Measurements from ENCODE around the gene HTR2C. TPM values are rescaled to one million over a fixed set of nuclear protein-coding genes. Genes with fewer than 3 reads are reported as not detected.

The HTR2C gene
- total RNA-seq, 1 donor from 2014 or later, result 1.4 TPM

- Histone ChIP-seq H2AFZ (replicated peaks) (peak overlapping the region; percentile 74), H3K4me3 (peak overlapping the region; percentile 65), H3K27me3 (peaks cover 93% of the 10 kb centered on the region), H3K4me2 (peak overlapping the region; percentile 95), H3K36me3 (no peaks in the 10 kb centered on the region), H4K20me1 (ENCODE audit: low read depth) (peaks cover 20% of the 10 kb centered on the region), H3K9ac (no peak overlapping the region), H3K27ac (no peak overlapping the region), H3K4me1 (peaks cover 17% of the 10 kb centered on the region), H3K9me3 (ENCODE audit: low read depth) (no peaks in the 10 kb centered on the region), H3K79me2 (ENCODE audit: low read depth) (no peaks in the 10 kb centered on the region), H3F3A (ENCODE audit: low read depth) (peaks cover 18% of the 10 kb centered on the region)
- H3K9me3 Mint-ChIP-seq, result no peaks in the 10 kb centered on the region
- H3K27ac Mint-ChIP-seq, result peak overlapping the region; percentile 51
- peaks cover 30% of the 10 kb centered on the region for H3K4me1 Mint-ChIP-seq
- peak overlapping the region; percentile 88 for H3K4me3 Mint-ChIP-seq
- TF ChIP-seq EZH2 (IDR thresholded peaks at IDR 0.05) (peak; percentile 49), EZH2phosphoT487 (IDR thresholded peaks at IDR 0.05) (no peak)
- TF ChIP-seq, protein P1, sequence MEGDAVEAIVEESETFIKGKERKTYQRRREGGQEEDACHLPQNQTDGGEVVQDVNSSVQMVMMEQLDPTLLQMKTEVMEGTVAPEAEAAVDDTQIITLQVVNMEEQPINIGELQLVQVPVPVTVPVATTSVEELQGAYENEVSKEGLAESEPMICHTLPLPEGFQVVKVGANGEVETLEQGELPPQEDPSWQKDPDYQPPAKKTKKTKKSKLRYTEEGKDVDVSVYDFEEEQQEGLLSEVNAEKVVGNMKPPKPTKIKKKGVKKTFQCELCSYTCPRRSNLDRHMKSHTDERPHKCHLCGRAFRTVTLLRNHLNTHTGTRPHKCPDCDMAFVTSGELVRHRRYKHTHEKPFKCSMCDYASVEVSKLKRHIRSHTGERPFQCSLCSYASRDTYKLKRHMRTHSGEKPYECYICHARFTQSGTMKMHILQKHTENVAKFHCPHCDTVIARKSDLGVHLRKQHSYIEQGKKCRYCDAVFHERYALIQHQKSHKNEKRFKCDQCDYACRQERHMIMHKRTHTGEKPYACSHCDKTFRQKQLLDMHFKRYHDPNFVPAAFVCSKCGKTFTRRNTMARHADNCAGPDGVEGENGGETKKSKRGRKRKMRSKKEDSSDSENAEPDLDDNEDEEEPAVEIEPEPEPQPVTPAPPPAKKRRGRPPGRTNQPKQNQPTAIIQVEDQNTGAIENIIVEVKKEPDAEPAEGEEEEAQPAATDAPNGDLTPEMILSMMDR (IDR thresholded peaks at IDR 0.05), result no peak
- DNase-seq (ENCODE audit: low spot score), result peak; percentile 55
- H3K27me3 Mint-ChIP-seq (ENCODE audit: insufficient read depth, low read depth), result peaks cover 52% of the 10 kb centered on the region
- H3K36me3 Mint-ChIP-seq, result no peaks in the 10 kb centered on the region
Observed at GRCh38 chrX:114584983-114585842, 1.3 kb downstream of the HTR2C start.

DNA sequence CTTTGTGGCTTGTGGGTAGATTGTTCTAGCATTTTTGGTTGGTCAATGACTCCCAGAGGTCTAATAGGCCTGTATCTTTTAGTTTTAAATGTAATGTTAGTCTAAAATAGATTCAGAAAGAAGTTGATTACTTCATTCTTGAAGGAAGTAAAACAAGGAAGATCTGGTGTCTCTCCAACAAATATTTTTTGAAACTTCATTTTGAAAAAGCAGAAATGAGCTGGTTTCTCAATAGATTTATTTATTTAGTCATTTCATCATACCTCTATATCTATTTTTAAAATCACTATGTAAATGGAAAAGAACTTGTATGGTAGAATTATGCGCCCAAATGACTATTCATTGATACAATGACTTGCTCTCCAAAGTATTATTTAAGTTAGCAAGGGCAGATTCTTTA lies 7.2 kb downstream of the HTR2C start:
- DNase-seq (ENCODE audit: low spot score), result no peak
- Mint-ChIP-seq H3K36me3 (no peaks in the 10 kb centered on the region), H3K27me3 (ENCODE audit: insufficient read depth, low read depth) (peaks cover 6% of the 10 kb centered on the region), H3K9me3 (no peaks in the 10 kb centered on the region), H3K27ac (no peak overlapping the region), H3K4me3 (no peak overlapping the region), H3K4me1 (no peaks in the 10 kb centered on the region)
- H4K20me1 ChIP-seq (ENCODE audit: low read depth), result no peaks in the 10 kb centered on the region
- H3K36me3 ChIP-seq, result no peaks in the 10 kb centered on the region
- no peak overlapping the region for H3K4me3 ChIP-seq
- peaks cover 34% of the 10 kb centered on the region for H3K27me3 ChIP-seq
- no peaks in the 10 kb centered on the region for H3K9me3 ChIP-seq (ENCODE audit: low read depth)
- no peaks in the 10 kb centered on the region for H3K79me2 ChIP-seq (ENCODE audit: low read depth)
- H3K9ac ChIP-seq, result no peak overlapping the region
- TF ChIP-seq EZH2 (IDR thresholded peaks at IDR 0.05) (no peak), EZH2phosphoT487 (IDR thresholded peaks at IDR 0.05) (no peak)
- TF ChIP-seq, protein P1 (IDR thresholded peaks at IDR 0.05), result no peak
- H2AFZ ChIP-seq (replicated peaks), result no peak overlapping the region
- no peaks in the 10 kb centered on the region for H3K4me1 ChIP-seq
- no peak overlapping the region for H3K4me2 ChIP-seq
- no peaks in the 10 kb centered on the region for H3F3A ChIP-seq (ENCODE audit: low read depth)
- no peak overlapping the region for H3K27ac ChIP-seq

GRCh38 chrX:114599305-114599704 lies 15.4 kb downstream of the HTR2C start:
- H3K4me1 Mint-ChIP-seq, result no peaks in the 10 kb centered on the region

More at GRCh38 chrX:114599305-114599704, 15.4 kb downstream of the HTR2C start:
- H2AFZ ChIP-seq (replicated peaks), result no peak overlapping the region
- TF ChIP-seq EZH2 (IDR thresholded peaks at IDR 0.05) (no peak), EZH2phosphoT487 (IDR thresholded peaks at IDR 0.05) (no peak)
- TF ChIP-seq, protein P1 (IDR thresholded peaks at IDR 0.05), result no peak
- no peak overlapping the region for H3K9ac ChIP-seq
- H3K27me3 ChIP-seq, result no peaks in the 10 kb centered on the region
- H3K27me3 Mint-ChIP-seq (ENCODE audit: insufficient read depth, low read depth), result peaks cover 4% of the 10 kb centered on the region
- no peak overlapping the region for H3K4me2 ChIP-seq
- H3K79me2 ChIP-seq (ENCODE audit: low read depth), result no peaks in the 10 kb centered on the region
- no peaks in the 10 kb centered on the region for H3K36me3 ChIP-seq
- no peak overlapping the region for H3K27ac ChIP-seq
- H3K9me3 ChIP-seq (ENCODE audit: low read depth), result no peaks in the 10 kb centered on the region
- no peak for DNase-seq (ENCODE audit: low spot score)
- H3K27ac Mint-ChIP-seq, result no peak overlapping the region
- no peaks in the 10 kb centered on the region for H3K9me3 Mint-ChIP-seq
- H3F3A ChIP-seq (ENCODE audit: low read depth), result no peaks in the 10 kb centered on the region
- H3K4me3 ChIP-seq, result no peak overlapping the region
- H3K36me3 Mint-ChIP-seq, result no peaks in the 10 kb centered on the region
- no peak overlapping the region for H3K4me3 Mint-ChIP-seq
- H4K20me1 ChIP-seq (ENCODE audit: low read depth), result no peaks in the 10 kb centered on the region
- H3K4me1 ChIP-seq, result no peaks in the 10 kb centered on the region
